Body of pancreas (tissue), 4 donors: ENCODE data around the gene AFG1L. TPM values are rescaled to one million over a fixed set of nuclear protein-coding genes. Genes with fewer than 3 reads are reported as not detected.

ENCODE experiments used
- ATAC-seq: fragments of 150-250 bp; one replicate; pipeline ENCODE4 v1.9.1; 2016
- DNase-seq, 4 donors: peaks; one replicate each; pipeline ENCODE4 v3.0.0-alpha.2; 2019
- H3K27ac ChIP-seq, 4 donors: fragments of 200-600 bp; sonication (generic); 1 replicate in 3 of 4; 2 replicates in 1 of 4; pipeline versions ENCODE4 v1.5.1 to v1.6.1; 2016 to 2019; ENCODE audit warnings: mild to moderate bottlenecking in 1 of 4, mixed read lengths in 1 of 4, moderate library complexity in 1 of 4
- H3K27me3 ChIP-seq, 2 donors: fragments of 200-600 bp; sonication (generic); one replicate each; pipeline ENCODE4 v1.6.0; 2016; ENCODE audit warnings: mild to moderate bottlenecking in 1 of 2
- H3K36me3 ChIP-seq, 2 donors: fragments of 200-600 bp; sonication (generic); replicated peaks in 1 of 2; 2 replicates each; pipeline ENCODE4 v1.5.1; 2016; ENCODE audit warnings: low read depth in 2 of 2; ENCODE audit not compliant: insufficient read depth in 1 of 2
- H3K4me1 ChIP-seq: fragments of 200-600 bp; sonication (generic); one replicate; pipeline ENCODE4 v1.6.0; 2016
- H3K4me3 ChIP-seq, 2 donors: fragments of 200-600 bp; sonication (generic); 1 replicate in 1 of 2; 2 replicates in 1 of 2; pipeline ENCODE4 v1.5.1; 2016 to 2019
- H3K9me3 ChIP-seq, 3 donors: fragments of 200-600 bp; sonication (generic); 1 replicate in 2 of 3; 2 replicates in 1 of 3; pipeline ENCODE4 v1.5.1; 2016
- CTCF ChIP-seq, 7 experiments: fragments of 450-650 bp in 4 of 7; fragments of 200-600 bp in 3 of 7; sonication (generic) in 3 of 7; IDR thresholded peaks; one replicate each; pipeline ENCODE4 v1.5.1; 2016 to 2019; ENCODE audit warnings: antibody characterized with exemption in 7 of 7
- POLR2A ChIP-seq, 3 donors: fragments of 450-650 bp; IDR thresholded peaks; one replicate each; pipeline ENCODE4 v1.6.1; 2016; ENCODE audit warnings: antibody characterized with exemption in 3 of 3, mild to moderate bottlenecking in 2 of 3
- WGBS, 2 donors: methylation state at CpG; one replicate each; pipeline ENCODE4 v1.1.5; 2017; 5-methylcytosine and 5-hydroxymethylcytosine counted together
- intact Hi-C: fragments of 100-400 bp; cut with DNase I; formaldehyde crosslinking; loops from one replicate; pipeline ENCODE4 v1.15.1; 2023
- total RNA-seq, 2 donors: library from RNA; depleted of rRNA; stranded (reverse); fragments of >200 nt; gene quantifications; one replicate each; pipeline ENCODE4 v1.1.0, GENCODE V29; 2016

The AFG1L gene
- total RNA-seq, 2 donors from 2014 or later: 1.6 to 4.0 TPM

GRCh38 chr6:108452711-108453195, 157.9 kb downstream of the AFG1L start:
- TF ChIP-seq POLR2A (IDR thresholded peaks at IDR 0.05): no peak
- WGBS, 2 donors: 77 to 89% methylated on average over 4 of the region's 4 CpGs
- ATAC-seq (peak; percentile 15), DNase-seq (no peak)
- intact Hi-C loops: no loop called here
- H3K27me3 ChIP-seq: no peaks in the 10 kb centered on the region
- no peaks in the 10 kb centered on the region for H3K9me3 ChIP-seq
- H3K4me3 ChIP-seq: no peak overlapping the region
- no peaks in the 10 kb centered on the region for H3K4me1 ChIP-seq
- no peaks in the 10 kb centered on the region for H3K36me3 ChIP-seq
- no peak overlapping the region for H3K27ac ChIP-seq

DNA sequence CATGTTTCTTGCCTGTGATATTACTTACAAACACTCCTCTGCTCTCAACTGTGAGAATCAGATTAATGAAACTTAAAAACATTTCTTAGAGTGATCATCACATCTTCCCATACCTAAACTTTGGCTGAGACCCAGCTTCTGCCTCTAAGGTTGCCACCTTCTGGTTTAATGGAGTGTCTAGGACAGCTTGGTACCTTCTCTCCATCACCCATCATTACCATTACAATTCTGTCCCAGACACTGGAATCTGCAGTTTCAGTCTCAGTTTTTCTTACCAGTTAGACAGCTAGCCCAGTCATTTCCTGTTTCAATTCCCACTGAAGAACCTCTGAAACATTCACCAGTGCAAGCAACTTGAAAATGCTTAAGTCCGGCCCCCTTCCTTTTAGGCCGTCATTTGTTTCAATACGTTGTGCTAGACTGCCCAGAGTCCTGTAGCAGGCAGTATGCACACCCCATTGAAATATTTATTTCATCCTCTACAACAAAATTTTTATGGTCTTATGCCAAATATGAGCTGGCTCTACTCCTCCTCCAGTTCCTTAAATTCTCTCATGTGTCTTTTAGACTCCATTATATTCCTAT, 158.8 kb downstream of the AFG1L start:
- Histone ChIP-seq H3K36me3 (no peaks in the 10 kb centered on the region), H3K27ac (no peak overlapping the region), H3K4me1 (no peaks in the 10 kb centered on the region), H3K9me3 (no peaks in the 10 kb centered on the region), H3K4me3 (no peak overlapping the region), H3K27me3 (no peaks in the 10 kb centered on the region)
- DNase-seq (no peak), ATAC-seq (no peak)
- TF ChIP-seq POLR2A (IDR thresholded peaks at IDR 0.05) (no peak), CTCF (IDR thresholded peaks at IDR 0.05) (no peak)
- 73 to 80% methylated on average over 3 of the region's 3 CpGs for WGBS, 2 donors
- intact Hi-C loops: no loop called here

DNA sequence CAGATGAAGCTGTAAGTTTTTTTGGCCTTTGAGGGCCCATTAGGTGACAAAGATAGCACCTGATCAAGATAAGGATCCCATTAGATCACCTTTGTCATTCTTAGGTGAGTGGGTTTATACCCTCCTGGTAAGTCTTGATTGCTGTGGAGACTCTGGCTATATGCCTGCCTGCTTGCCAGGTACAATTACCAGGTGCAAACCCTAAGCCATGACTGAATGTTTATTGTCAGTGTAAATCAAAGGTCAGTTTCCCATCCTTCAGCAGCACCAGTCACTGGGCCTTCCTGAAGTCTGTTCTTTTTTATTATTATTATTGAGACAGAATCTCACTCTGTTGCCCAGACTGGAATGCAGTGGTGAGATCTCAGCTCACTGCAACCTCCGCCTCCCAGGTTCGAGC, 159.5 kb downstream of the AFG1L start:
- no peaks in the 10 kb centered on the region for H3K36me3 ChIP-seq
- no peak overlapping the region for H3K4me3 ChIP-seq
- no peaks in the 10 kb centered on the region for H3K4me1 ChIP-seq
- no peak for ATAC-seq
- no peaks in the 10 kb centered on the region for H3K27me3 ChIP-seq
- TF ChIP-seq CTCF (IDR thresholded peaks at IDR 0.05) (no peak), POLR2A (IDR thresholded peaks at IDR 0.05) (no peak)
- no peak overlapping the region for H3K27ac ChIP-seq
- intact Hi-C loops: no loop called here
- 100% methylated on average over 2 of the region's 2 CpGs for WGBS, 2 donors
- H3K9me3 ChIP-seq: no peaks in the 10 kb centered on the region
- no peak for DNase-seq

GRCh38 chr6:108455688-108456087, 160.8 kb downstream of the AFG1L start:
- intact Hi-C loops: no loop called here
- H3K4me3 ChIP-seq: no peak overlapping the region
- no peaks in the 10 kb centered on the region for H3K36me3 ChIP-seq
- DNase-seq: no peak
- no peaks in the 10 kb centered on the region for H3K27me3 ChIP-seq
- TF ChIP-seq POLR2A (IDR thresholded peaks at IDR 0.05): no peak
- no peak overlapping the region for H3K27ac ChIP-seq
- H3K9me3 ChIP-seq: no peaks in the 10 kb centered on the region
- ATAC-seq: no peak
- no peaks in the 10 kb centered on the region for H3K4me1 ChIP-seq
- WGBS, 2 donors: 4 to 14% methylated on average over 1 of the region's 1 CpG

GRCh38 chr6:108463784-108464183, 168.9 kb downstream of the AFG1L start:
- H3K27ac ChIP-seq: peak overlapping the region in 1 of 4 donors; percentile 22
- whole genome bisulfite sequencing, 2 donors: 31 to 47% methylated on average over 4 of the region's 4 CpGs
- peak; percentile 58 for ATAC-seq
- no peaks in the 10 kb centered on the region for H3K36me3 ChIP-seq
- peak in 2 of 4 donors; percentile 7 to 25 for DNase-seq
- H3K4me1 ChIP-seq: no peaks in the 10 kb centered on the region
- TF ChIP-seq POLR2A (IDR thresholded peaks at IDR 0.05) (no peak), CTCF (IDR thresholded peaks at IDR 0.05) (no peak)
- H3K27me3 ChIP-seq: no peaks in the 10 kb centered on the region
- intact Hi-C loops: no loop called here
- no peaks in the 10 kb centered on the region for H3K9me3 ChIP-seq
- H3K4me3 ChIP-seq: no peak overlapping the region
